GM21381 (cell line): ENCODE results near the gene RHOF.

Experiments used
- ATAC-seq: cut with Tn5 transposase; IDR thresholded peaks from one replicate; pipeline ENCODE4 v1.9.1; 2021; ENCODE audit warnings: mild to moderate bottlenecking, moderate library complexity; ENCODE audit not compliant: unreplicated experiment

The RHOF gene

DNA sequence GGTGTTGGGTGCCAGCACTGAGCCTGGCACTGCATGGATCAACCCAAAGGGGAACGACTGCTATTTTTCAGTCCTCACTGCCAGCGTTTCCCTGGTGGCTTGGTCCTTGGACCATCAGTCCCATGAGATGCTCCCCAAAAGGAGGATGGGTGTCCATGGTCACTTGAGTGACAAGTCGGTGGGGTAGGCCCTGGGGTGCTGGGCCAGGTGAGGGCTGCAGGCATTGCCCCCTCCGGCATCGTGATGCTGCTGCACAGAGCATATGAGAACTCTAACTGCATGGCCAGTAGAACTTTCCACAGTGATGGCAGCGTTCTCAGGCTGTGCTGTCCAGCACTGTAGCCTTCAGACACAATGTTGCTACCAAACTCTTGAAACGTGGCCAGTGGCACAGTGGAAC is 26.6 kb upstream of the RHOF start:
- no peak for ATAC-seq

DNA sequence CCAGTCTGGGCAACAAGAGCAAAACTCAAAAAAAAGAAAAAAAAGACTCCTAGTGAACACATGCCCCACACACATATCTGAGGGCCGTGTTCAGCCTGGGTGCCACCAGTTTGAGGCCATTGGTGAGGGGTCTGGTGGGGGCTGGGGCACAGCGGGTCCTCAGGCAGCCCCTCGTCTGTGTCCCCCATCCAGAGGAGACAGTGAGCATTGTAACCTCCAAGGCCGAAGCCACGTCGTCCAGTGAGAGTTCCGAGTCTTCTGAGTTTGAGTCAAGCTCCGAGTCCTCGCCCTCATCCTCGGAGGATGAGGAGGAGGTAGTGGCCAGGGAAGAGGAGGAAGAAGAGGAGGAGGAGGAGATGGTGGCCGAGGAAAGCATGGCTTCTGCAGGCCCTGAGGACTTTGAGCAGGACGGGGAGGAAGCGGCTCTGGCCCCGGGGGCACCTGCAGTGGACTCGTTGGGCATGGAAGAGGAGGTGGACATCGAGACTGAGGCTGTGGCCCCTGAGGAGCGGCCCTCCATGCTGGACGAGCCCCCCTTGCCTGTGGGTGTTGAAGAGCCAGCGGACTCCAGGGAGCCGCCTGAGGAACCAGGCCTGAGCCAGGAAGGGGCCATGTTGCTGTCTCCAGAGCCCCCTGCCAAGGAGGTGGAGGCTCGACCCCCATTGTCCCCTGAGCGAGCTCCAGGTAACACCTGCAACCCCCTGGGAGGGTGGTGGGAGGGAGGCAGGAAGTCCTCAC is 25.9 kb upstream of the RHOF start:
- no peak for ATAC-seq

DNA sequence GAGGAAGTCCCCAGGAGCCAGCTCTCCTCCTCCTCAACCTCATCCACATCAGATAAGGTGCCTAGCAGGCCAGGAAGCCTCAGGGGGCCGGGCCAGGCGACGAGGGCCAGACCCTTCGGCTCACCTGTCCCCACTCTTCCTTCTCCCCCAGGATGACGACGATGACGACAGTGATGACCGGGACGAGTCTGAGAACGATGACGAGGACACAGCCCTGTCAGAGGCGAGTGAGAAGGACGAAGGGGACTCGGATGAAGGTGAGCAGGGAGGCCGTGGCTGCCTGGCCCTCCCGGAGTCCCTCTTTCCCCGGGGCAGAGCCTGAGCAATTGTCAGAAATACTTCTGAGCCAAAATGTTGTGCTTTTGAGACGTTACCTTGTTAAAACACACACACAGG is 24.2 kb upstream of the RHOF start:
- no peak for ATAC-seq

DNA sequence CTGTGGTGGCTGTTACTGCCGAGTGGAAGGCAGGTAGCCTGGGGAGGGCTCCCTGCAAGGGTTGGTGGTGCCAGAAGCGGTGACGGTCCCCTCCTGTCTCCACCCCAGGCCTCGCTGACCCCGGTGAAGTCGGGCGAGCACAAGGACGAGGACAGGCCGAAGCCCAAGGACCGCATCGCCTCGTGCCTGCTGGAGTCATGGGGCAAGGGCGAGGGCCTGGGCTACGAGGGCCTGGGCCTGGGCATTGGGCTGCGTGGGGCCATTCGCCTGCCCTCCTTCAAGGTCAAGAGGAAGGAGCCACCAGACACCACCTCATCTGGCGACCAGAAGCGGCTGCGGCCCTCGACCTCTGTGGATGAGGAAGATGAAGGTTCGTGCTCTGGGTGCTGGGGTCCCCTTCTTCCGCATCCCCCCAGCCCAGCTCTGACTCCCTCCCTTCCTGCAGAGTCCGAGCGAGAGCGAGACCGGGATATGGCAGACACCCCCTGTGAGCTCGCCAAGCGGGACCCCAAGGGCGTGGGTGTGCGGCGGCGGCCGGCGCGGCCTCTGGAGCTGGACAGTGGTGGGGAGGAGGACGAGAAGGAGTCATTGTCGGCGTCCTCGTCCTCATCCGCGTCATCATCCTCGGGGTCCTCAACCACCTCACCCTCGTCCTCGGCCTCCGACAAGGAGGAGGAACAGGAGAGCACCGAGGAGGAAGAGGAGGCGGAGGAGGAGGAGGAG is 23.6 kb upstream of the RHOF start:
- ATAC-seq: no peak

DNA sequence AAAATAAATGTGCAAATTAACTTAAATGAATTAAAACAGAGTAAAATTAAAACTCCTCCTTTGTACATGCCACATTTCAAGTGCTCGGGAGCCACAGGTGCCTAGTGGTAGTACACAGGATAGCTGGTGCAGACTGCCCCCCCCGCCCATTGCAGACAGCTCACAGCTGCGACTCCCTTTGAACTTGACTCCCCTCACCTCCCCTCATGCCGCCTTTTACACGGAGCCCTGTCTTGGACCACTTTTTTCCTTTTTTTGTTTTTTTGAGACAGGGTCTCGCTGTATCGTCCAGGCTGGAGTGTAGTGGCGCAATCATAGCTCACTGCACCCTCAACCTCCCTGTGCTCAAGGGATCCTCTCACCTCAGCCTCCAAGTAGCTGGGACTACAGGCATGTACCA is 21.8 kb upstream of the RHOF start:
- ATAC-seq: no peak

DNA sequence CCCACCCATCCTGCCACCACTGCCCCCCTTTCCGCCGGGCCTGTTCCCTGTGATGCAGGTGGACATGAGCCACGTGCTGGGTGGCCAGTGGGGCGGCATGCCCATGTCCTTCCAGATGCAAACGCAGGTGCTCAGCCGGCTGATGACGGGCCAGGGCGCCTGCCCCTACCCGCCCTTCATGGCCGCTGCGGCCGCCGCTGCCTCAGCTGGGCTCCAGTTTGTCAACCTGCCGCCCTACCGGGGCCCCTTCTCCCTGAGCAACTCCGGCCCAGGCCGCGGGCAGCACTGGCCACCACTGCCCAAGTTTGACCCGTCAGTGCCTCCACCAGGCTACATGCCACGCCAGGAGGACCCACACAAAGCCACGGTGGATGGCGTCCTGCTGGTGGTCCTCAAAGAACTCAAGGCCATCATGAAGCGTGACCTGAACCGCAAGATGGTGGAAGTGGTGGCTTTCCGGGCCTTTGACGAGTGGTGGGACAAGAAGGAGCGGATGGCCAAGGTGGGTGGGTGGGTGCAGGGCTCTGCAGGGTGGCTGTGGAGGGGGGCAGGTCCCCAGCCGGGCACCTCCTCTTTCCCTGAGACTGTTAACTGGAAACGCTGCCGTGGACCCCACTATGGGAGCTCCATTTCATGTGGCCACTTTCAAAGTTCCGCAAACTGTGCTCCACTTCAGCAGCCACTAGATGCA is 21.1 kb upstream of the RHOF start:
- ATAC-seq: no peak

DNA sequence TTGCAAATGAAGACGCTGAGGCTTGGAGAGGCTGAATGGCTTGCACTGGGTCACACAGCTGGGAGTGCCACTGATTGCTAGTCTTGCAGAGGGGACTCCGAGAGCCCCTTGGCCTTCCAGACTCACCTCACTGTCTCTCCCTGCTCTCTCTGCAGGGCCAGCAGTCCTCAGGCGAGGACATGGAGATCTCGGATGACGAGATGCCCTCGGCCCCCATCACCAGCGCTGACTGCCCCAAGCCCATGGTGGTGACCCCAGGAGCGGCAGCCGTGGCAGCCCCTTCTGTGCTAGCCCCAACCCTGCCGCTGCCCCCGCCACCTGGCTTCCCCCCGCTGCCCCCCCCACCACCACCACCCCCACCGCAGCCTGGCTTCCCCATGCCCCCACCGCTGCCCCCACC is 20.5 kb upstream of the RHOF start:
- ATAC-seq: no peak

DNA sequence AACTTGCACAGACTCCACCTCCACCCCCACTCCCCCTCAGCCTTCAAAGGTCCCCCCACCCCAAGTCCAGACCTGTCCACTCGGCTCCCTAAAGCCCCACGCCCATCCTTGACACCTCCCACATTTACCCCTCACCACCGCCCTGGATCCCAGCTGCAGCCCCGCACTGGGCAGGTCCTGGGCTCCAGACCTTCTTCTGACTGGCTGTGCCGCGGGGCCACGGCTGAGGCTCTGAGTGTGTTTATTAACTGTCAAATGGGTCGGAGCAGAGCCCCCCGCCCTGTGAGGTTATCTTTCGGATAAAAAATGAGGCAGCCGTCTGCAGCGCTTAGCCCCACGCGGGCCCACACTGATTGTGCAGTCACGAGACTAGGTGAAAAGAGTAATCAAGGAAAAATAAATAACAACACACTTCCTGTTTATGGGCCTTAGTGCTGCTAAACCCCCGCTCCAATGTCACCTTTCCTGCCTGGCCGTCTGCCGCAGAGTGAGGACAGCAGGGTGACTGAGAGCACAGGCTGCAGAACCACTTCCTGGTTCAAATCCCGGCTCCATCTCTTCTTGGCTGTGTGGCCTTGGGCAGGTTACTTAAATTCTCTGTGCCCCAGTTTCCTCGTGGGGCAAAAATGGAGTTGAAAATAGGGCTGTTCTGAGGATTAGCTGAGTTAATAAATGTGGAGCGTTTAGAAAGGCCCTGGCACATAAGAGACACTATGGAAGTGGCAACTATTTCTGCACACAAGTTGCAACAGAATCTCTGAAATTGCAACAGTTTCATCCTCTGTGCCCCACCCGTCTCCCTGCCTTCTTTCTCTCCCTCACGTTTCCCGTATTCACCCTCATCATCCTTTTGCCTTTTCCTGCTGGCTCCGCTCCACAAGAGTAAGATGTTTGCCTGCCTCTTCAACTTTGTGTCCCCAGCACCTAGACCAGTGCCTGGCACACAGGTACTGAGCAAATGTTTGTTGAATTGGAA is 19.7 kb upstream of the RHOF start:
- ATAC-seq: no peak

DNA sequence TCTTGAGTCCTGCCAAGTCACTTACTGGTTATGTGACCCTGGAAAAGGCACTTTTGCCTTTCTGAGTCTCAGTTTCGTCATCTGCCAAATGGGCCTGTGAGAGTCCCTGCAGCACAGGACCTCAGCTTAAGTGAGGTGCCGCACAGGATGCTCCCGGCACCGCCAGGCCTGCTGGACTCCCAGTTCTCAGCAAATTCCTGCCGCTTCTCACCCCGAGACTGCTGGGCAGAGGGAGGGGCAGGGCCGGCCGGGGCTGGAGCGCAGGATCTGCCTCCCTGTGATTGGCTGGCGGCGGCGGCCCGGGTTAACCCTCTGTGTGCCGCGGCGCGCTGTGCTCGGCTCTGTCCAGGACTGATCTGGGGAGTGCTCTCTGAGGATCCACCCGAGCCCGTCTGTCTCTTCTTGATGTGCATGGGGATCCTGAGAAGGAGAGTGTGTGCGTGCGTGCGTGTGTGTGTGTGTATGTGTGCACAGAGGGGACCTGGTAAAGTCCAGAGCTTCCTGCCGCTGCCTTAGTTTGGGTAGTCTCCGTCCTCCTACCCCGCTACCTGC is 18.9 kb upstream of the RHOF start:
- peak; percentile 20 for ATAC-seq

DNA sequence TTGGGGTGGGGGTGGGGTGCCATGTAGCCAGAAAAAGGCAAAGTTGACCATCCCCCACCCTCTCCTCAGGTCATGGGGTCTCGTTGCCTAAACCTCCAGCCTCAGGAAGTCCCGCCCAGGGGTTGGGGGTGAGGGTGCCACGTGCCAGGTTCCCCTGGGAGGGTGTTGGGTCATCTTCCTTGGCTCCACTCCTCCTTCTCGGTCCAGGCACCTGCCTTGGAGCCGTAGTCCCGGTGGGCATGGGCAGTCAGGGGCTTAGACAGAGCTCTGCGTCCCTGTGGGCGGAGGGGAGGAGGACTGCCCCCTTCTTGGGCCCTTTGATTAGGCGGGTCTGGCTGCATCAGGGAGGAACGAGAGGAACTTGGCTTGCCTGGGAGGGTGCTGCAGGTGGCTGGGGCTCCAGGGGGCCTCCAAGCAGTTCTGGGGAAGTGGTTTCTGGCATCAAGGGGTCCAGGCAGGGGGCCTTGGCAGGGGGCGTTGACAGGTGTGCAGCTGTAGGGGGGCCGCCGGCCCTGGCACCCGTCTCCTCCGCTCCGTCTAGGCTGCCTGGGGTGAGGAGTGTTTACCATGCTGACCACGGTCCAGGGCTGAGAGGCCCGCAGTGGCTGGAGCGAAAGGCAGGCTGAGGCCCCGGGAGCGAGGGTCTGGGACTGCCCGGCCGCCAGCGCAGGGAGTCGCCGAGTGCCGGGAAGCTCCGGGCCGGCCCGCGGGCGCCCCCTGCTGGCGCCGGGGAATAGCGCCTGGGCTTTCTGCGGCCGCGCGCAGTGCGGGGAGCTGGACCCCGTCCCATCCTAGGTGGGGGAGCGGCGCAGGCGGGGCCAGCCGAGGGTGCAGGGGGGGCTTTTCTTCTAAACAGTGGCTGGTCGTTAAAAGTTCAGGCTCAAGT is 18.2 kb upstream of the RHOF start:
- peak; percentile 60 for ATAC-seq

DNA sequence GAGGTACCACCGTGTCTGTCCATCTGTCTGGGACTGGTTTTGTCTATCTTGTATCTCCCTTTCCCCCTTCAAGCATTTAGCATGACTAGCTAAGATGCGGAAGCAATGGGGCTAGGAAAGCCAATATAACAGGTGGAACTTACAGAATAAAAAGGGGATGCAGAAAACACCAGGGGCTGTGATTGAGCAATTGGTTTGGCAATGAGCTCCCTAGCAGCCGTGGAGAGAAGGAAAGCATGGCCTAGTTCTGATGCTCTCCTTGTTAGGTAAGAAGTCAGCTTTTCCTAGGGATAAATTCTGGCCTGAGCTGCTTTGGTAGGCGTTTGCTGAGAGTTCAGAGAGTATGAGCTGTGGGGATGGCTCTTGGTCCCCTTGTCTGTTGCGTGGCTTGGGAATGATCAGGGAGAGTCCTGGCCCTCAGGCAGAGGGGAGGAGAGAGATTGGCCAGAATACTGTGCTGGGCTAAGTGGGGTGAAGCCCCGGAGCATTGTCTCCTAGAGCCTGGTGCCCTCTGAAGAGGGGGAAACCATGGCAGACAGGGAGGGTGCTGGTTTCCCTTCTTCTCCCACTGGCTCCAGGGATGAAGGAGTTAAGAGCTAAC is 17.4 kb upstream of the RHOF start:
- ATAC-seq: no peak

DNA sequence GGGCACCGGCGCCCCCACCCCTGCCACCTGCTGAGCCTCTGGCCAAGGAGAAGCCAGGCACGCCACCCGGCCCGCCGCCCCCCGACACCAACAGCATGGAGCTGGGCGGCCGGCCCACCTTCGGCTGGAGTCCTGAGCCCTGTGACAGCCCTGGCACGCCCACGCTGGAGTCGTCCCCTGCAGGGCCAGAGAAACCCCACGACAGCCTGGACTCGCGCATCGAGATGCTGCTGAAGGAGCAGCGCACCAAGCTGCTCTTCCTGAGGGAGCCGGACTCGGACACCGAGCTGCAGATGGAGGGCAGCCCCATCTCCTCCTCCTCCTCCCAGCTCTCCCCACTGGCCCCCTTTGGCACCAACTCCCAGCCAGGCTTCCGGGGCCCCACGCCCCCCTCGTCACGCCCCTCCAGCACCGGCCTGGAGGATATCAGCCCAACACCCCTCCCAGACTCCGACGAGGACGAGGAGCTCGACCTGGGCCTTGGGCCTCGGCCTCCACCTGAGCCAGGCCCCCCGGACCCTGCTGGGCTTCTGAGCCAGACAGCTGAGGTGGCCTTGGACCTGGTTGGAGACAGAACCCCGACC is 16.8 kb upstream of the RHOF start:
- no peak for ATAC-seq

DNA sequence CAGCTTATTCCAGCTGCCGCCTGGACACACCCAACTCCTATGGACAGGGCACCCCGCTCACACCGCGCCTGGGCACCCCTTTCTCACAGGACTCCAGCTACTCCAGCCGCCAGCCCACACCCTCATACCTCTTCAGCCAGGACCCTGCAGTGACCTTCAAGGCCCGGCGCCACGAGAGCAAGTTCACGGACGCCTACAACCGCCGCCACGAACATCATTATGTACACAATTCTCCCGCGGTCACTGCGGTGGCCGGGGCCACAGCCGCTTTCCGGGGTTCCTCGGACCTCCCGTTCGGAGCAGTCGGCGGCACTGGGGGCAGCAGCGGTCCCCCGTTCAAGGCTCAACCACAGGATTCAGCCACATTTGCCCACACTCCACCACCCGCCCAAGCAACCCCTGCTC is 16.2 kb upstream of the RHOF start:
- no peak for ATAC-seq

DNA sequence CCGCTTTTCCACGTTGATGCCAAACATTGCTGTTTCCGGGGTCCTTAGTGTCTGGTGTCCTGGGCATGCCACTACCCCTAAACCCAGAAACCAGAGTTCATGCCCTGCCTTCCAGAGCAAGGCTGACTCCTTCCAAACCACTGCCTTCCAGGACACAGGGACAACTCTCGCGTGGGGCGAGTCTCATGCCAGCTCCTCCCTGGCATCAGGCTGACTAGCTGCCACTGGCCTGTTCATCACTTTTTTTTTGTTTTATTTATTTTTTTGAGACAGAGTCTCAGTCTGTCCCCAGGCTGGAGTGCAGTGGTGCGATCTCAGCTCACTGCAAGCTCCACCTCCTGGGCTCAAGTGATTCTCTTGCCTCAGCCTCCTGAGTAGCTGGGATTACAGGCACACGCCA is 15.1 kb upstream of the RHOF start:
- no peak for ATAC-seq

DNA sequence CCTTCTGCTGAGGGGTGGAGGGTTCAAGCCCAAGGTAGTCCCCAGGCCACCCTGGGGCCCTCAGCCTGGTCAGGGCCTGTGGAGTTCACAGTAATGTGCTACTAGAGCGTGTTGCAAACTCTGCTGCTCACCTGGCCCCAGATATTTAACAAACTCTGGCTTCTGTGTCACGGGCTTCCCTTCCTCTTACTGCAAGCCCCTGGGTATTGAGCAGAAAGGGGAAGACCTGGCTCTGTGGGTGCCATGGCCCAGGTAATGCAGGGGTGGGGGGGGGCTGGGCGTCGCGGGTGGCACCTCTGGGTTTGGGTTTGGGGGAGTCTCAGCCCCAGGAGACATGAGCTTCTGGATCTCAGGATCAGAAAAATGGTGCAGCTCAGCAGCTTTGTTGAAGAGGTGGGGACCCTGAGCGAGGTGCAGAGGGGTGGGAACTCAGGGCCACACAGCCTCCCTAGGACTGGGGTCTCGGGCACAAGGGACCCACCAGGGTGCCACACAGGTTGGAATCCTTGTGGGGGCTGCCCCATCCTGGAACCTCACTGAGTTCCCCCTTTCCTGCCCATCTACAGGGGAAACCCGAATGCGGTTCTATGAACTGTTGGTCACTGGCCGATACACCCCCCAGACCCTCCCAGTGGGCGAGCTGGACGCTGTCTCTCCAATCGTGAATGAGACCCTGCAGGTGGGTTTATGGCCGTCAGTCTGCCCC is 14.3 kb upstream of the RHOF start:
- ATAC-seq: no peak

DNA sequence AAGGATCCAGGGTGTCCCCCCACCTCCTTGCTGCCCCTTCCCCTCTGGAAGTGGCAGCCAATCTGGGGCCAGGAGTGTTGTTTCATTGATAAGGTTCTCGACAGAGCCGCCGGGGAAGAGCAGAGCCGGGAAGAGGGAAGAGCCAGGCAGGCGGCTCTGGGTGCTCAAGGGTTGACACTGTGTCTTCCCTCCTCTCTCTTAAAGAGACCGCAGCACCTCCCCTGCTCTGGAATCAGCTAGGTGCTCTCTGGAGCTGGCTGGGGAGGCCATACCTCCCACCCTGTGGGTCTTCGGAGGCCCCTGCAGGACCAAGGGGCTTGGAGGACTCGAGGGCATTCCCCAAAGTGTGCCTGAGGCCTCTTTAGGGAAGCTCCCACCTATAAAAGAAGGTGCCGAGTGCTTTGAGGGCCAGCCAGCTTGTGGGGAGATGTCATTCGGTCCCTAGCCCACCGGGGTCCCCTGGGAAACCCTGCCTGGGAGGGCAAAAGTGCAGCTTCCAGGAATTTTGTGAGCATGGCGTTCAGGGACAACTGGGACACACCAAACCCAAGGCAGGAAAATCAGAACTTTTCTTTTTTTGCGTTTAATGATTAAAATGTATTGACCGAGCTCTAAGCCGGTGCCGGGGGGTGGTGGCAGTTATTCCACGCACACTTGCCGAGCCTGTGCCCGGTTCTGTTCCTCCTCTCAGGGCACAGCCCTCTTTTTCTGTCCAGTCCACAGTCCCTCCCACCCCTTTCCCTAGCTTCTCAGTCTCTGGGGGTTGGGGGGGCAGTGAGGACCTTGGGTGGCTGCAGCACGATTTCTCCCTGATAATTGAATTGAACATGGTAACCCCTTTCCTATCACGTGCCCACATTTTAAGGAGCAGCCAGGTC is 13.3 kb upstream of the RHOF start:
- ATAC-seq: no peak

DNA sequence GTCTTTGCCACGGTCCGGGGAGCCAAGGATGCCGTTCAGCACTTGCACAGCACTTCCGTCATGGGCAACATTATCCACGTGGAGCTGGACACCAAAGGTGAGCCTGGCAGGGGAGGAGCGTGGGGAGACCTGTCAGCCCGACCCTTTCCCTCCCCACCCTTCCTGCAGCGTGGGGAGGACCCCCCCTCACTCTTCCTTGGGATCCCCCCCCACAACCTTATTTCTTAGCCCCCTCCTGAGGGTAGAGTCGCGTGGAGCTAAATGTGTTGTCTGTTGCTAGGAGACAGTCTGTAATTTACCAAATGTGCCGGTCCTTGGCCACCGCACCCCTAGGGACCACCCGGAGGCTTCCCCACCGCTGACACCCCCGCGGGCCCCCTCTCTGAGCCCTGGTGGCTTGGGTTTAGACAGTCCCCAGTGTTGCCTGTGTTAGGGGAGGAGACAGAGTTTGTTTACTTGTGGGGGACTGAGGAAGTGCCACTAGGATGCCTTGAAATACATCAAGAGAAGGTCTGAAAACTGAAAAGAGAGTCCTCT is 12.6 kb upstream of the RHOF start:
- ATAC-seq: no peak
